Suprapubic skin (tissue), 3 donors: Measurements from ENCODE around the gene TENM3.

Source experiments
- EP300 ChIP-seq: sonication (generic); formaldehyde crosslinking; IDR thresholded peaks from one replicate; pipeline ENCODE4 v1.6.1; 2017; ENCODE audit warnings: antibody characterized with exemption
- POLR2A ChIP-seq, 2 donors: fragments of 450-650 bp; IDR thresholded peaks; one replicate each; pipeline ENCODE4 v1.6.1; 2017; ENCODE audit warnings: antibody characterized with exemption in 2 of 2, mild to moderate bottlenecking in 2 of 2, moderate library complexity in 2 of 2
- TF ChIP-seq, protein P1 (sequence below), 2 donors: fragments of 200-600 bp in 1 of 2; fragments of 450-650 bp in 1 of 2; sonication (generic) in 1 of 2; IDR thresholded peaks; one replicate each; pipeline ENCODE4 v1.5.1; 2016 to 2019; ENCODE audit warnings: antibody characterized with exemption in 2 of 2, mild to moderate bottlenecking in 1 of 2, moderate library complexity in 1 of 2

- TF ChIP-seq EP300 = no peak
- TF ChIP-seq, protein P1, sequence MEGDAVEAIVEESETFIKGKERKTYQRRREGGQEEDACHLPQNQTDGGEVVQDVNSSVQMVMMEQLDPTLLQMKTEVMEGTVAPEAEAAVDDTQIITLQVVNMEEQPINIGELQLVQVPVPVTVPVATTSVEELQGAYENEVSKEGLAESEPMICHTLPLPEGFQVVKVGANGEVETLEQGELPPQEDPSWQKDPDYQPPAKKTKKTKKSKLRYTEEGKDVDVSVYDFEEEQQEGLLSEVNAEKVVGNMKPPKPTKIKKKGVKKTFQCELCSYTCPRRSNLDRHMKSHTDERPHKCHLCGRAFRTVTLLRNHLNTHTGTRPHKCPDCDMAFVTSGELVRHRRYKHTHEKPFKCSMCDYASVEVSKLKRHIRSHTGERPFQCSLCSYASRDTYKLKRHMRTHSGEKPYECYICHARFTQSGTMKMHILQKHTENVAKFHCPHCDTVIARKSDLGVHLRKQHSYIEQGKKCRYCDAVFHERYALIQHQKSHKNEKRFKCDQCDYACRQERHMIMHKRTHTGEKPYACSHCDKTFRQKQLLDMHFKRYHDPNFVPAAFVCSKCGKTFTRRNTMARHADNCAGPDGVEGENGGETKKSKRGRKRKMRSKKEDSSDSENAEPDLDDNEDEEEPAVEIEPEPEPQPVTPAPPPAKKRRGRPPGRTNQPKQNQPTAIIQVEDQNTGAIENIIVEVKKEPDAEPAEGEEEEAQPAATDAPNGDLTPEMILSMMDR (IDR thresholded peaks at IDR 0.05) = no peak
- TF ChIP-seq POLR2A (IDR thresholded peaks at IDR 0.05) = no peak
Measured at GRCh38 chr4:182488896-182489295, 245.7 kb downstream of the TENM3 start.
